ENCODE results near the gene DGKB.

DGKB gene

DNA sequence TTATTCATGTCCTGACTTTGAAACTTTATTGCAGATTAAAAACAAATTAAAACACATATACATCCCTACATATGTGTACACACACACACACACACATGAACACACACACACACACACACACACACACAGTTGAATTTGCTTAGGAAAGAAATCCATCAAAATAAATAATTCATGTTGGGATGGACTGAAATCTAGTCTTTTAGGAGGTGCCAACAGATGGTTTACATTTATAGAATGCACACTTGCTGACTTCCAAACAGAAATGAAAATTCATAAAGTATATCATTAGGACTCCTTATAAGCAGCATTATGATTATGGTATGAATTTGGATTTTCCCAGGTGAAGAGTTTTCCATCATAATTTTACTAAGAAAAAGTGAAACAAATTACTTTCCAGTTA is 642.5 kb downstream of the DGKB start:
- no peak for DNase-seq (ENCODE audit: low read depth, low spot score)
- no peak overlapping the region for H3K27ac ChIP-seq

DNA sequence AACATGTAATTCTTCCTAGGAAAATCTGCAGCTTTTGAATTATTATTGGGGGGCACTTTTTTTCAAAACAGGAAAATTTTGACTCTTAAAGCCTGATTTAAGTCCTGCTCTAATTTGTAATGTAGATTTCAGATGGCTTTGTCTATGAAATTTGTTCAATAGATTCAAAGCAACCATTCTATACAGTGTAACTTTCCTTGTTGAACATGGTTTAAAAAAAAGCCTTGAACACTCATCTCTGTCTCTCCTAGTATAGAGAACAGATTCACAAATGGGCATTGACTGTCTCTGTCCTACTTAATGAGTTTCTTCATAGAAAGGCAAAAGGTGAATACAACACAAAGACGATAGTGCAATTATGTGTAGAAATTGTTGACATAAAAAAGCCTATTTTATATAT is 643.7 kb downstream of the DGKB start:
- DNase-seq (ENCODE audit: low read depth, low spot score), result no peak
- H3K27ac ChIP-seq, result no peak overlapping the region

DNA sequence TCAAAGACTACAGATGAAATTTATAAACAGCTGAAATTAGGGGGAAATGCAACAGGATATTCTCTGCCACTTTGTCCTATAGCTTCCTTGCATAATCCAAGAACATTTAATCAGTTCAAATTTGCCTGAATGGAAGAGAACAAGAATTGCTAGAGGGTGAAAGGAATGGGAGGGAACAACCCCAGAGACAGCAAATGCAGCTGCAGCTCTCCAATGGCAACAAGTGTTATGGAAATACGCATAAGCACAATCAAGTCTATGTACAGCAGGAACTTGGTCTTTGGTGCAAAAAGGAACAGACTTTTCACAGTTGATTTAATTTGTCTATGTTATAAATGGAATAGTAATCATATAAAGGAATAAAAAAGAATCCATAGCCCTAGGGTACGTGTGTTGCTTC is 644.1 kb downstream of the DGKB start:
- H3K27ac ChIP-seq, result no peak overlapping the region
- DNase-seq (ENCODE audit: low read depth, low spot score), result no peak

DNA sequence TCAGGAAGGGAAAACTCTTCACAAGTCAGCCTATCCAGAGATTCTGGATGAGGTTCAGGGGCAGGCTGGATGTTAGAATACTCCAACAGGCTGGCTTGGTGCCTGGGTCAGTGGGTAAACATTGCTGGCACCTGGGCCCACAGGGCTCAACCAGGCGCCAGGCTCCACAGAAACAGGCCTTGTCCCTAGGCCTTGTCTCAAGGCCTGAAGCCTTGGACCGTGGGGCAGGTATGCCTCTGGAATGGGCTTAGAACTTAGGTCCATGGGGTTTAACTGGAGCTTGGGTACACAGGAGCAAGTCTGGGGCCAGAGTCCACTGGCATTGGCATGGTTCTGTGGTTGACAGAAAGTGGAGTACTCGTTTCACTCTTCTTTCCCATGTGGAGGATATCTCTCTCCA is 650.1 kb downstream of the DGKB start:
- no peak for DNase-seq (ENCODE audit: low read depth, low spot score)
- H3K27ac ChIP-seq, result no peak overlapping the region

DNA sequence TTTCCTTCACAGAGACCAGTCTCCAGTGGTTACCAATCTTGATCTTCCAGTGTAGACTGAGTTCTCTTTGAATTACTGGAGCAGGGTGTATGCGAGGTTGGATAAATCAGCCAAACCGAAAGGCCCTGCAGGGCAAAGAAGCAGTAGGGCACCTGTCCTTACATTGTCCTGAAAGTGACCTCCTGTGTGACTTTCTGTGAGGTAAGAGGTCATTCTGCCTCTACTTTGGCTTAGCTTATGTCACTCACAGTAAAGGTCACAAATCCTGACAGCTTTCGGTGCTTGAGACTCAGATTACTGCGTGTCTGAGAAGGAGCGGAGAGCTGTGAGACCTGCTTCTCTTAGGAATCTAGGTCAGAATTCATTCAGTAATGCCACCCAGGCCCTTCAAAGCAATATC is 660.4 kb downstream of the DGKB start:
- DNase-seq (ENCODE audit: low read depth, low spot score), result no peak
- H3K27ac ChIP-seq, result no peak overlapping the region

DNA sequence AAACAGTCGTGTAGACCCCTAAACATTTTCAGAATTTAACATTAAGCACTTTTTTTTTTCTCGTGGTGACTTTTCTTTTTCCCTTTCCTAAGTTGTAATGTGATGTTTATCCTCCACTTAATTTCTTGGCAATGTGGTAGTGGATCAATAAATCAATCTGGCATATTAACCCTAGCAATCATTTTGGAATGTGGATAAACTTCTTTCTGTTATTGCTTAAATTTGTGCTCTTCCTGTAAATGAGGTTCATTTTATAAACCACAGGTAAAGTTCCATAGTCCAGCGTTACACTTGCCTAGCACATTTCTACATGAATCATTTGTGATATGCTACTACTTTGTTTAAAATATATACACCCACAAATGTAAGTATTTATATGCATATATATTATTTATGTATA is 665.7 kb downstream of the DGKB start:
- no peak overlapping the region for H3K27ac ChIP-seq
- DNase-seq (ENCODE audit: low read depth, low spot score), result no peak

DNA sequence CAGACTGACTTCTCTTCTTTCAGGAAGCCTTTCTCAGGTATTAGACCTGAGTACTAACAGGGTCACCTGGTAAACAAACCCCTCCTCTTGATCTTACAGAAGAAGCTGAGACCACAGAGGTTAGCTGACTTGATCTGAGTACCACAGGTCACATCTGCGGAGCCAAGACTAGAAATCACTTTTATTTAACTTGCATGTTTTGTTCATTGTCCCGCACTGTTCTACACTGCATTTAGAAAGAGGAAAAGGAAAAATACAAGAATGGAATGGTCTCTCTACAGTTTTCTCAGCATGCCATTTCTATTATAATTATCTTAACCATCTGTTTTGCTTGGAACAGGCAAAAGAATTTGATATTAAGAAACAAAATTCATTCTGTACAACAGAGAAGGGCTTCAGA is 667.5 kb downstream of the DGKB start:
- no peak for DNase-seq (ENCODE audit: low read depth, low spot score)
- H3K27ac ChIP-seq, result no peak overlapping the region

DNA sequence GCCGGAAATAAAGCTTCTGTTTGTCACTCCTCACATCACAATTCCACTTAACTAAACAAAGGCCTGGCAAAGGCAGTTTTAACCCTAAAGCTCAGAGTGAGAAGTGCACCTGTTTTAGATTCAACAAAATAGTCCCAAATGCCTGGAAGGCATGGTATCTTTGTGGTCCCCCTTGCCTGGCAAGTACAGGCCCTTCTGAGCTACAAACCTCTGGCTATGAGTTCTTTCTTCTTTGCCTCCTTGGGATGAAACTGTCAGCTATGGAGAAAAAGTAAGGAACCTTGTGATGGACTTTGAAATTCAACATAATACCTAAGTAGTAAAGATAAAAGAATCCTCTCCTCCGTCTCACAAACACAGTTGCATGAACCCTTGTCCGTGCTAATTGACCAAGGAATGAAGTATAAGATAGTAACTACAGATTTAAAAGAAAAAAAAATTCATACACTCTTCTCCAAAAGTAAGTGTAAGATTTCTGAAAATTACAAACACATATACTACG is 668.6 kb downstream of the DGKB start:
- no peak for DNase-seq (ENCODE audit: low read depth, low spot score)
- no peak overlapping the region for H3K27ac ChIP-seq

DNA sequence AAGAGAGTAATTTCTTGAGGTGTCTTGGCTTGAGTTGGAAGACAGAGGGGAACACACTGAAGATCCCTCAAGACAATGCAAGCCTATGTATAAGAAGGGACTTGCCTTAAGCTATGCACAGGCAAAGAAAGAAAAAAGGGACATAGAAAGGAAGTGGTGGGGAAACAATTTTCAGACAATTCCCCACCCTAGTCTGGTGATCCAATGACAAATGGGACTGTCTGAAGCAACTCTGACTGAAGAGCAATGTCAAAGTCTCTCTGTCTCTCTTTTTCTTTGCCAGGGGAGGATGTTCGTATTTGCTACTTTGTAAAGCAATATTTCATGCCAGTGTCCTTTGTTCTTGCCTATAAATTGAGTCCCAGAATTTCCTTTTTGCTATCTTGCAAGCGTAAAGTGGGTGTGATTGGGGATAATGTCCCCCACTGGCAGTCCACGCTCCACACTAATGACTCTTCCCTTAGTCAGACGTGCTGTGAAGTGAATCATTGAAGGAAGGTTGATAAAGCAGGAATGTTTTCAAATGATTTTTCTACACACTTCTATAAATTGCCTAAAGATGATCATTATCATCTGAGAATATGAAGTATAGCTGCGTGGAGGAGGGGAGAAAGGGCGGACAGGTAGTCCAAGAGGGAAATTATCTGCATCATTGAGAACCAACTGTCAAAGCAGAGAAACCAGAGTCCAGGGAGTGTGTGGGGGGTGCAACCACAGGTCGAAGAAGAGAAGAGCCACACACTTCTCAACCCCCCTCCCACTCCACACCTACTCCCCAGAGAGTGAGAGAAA is 669.3 kb downstream of the DGKB start:
- H3K27ac ChIP-seq, result no peak overlapping the region
- no peak for DNase-seq (ENCODE audit: low read depth, low spot score)

DNA sequence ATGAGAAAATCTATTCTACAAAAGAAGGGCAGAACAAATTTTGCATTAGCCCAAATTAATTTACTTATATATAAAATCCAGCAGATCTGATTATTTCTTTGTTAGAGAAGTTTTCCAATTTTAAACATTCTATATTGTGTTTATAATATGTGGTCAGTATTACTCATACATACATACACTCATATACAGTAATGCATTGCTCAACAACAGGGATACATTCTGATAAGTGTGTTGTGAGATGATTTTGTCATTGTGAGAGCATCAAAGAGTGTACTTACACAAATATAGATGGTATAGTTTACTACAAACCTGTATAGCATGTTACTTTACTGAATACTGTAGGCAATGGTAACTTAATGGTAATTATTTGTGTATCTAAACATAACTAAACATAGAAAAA is 673.5 kb downstream of the DGKB start:
- no peak overlapping the region for H3K27ac ChIP-seq
- DNase-seq (ENCODE audit: low read depth, low spot score), result no peak

DNA sequence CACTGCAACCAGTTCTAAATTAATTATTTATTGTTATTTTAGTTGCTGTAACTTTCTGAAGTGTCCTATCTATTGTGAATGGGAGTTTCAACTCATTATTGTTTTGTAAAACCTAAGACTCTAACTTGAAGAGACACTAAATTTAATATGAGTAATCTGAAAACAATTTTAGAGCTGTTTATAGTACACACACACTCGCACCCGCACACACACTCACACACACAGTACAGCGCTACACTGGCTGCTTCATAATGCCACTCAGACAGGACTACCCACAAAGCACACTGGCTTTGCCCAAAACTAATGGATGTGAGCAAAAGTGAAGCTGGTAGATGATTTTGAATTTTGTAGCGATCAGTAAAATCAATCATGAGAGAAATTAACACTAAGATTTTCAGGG is 674.2 kb downstream of the DGKB start:
- H3K27ac ChIP-seq, result no peak overlapping the region
- no peak for DNase-seq (ENCODE audit: low read depth, low spot score)

DNA sequence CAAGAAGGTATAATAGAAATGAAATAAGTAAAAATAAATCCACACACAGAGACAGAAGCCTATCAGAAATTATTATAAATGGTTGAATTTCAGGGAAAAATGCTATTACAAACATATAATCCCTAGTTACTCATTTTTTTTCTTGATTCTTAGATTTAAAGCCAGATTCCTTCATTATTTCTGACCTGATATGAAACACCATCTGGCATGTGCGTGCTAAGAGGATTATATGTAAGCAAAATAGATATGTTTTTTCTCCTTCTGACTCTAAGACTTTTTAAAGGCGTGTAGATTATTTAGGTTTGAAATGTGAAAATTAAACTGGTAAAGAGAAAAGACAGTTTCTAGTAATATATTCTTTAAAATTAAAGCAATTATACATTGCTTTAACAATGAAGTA is 676.4 kb downstream of the DGKB start:
- H3K27ac ChIP-seq, result no peak overlapping the region
- DNase-seq (ENCODE audit: low read depth, low spot score), result no peak

DNA sequence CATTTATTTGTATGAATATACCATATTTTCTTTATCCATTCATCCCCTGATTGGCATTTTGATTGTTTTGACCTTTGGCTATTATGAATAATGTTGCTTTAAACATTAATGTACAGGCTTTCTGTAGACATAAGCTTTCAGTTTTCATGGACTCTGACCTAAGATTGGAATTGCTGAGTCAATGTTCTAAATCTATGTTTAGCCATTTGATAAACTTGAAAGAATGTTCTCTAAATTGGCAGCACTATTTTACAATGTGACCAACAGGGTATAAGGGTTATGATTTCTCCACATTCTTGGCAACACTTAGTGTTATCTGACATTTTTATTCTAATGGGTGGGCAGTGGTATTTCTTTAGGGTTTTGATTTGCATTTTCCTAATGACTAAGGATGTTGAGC is 683.4 kb downstream of the DGKB start:
- no peak for DNase-seq (ENCODE audit: low read depth, low spot score)

DNA sequence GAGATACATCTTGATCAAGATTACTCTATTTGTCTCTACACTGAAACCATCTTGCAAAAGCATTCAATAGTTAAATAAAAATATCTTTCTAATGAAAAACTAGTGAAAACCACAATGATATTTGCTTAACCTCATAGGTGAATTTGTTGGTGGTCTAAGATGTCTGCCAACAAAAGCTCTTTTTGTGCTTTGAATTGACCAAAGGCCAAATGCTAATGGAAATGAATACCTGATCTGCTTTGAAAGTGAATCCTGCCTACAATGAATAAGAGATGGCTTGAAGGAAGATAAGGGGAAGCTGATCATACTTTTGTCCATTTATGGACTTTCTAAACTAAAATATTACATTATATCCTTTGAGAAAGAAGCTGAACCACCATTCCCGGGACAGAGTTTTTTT is 684.2 kb downstream of the DGKB start:
- no peak overlapping the region for H3K27ac ChIP-seq
- DNase-seq (ENCODE audit: low read depth, low spot score), result no peak

More for the DNA sequence above, 683.4 kb downstream of the DGKB start:
- H3K27ac ChIP-seq, result no peak overlapping the region

DNA sequence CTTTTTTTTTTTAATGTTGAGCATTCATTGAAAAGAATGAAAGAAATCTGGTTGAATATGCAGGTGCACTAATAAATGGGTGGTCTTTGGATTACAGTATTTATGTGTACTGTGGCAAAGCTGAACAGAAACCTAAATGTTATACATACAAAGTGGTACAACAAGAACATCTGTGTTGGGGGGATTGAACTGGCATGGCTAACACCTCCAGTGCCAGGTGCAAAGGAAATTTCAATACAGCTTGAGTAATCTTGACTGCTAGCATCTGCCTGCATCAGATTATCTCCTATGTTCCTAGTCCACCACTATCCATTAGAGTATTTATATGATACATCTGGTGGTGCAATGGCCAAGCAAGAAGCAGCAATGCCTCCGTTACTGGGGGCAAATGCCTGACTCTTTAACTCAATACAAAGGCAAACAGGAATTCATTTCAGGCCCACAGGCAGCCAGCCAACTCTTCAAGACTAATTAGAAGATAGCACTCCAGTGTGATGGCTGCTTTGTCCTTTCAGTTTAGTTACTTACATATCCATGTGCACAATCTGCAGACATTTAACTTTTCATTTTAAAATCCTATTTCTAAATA is 692.6 kb downstream of the DGKB start:
- no peak overlapping the region for H3K27ac ChIP-seq
- no peak for DNase-seq (ENCODE audit: low read depth, low spot score)

DNA sequence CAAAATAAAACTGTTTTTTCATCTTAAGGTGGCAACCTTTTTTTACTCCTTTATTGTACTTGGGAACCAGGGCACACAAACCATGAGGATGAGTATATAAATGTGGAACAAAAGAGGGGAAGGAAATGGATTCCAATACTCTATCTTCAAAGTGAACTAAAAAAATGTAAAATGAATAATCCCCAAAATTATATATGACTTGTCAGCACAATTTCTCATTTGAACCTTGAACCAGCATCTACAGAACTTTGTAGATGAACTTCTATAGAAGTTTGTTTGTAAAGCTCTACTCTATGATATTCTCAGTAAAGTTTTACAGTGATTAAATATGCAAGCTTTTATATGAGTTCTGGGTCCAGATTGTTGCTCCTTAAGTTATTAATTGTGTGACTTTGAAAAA is 694.8 kb downstream of the DGKB start:
- H3K27ac ChIP-seq, result no peak overlapping the region
- DNase-seq (ENCODE audit: low read depth, low spot score), result no peak

DNA sequence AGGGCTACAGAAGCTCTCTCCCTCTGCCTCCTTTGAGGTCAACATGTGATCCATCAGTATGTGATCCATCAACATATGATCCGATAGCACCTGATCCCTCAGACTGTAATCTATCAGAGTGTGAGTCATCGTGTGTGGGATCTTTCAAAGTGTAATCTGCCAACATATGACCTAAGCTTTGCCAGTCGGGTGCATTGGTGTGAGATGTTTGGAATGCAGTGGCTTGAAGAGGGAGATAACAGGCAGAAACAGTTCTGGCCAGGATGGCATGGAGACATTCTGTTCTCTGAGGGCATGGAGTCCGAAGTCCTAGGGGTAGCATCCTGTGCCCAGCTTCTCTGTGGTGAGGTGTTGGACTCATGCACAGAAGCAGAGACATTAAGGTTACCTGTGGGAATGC is 695.4 kb downstream of the DGKB start:
- DNase-seq (ENCODE audit: low read depth, low spot score), result no peak
- no peak overlapping the region for H3K27ac ChIP-seq

DNA sequence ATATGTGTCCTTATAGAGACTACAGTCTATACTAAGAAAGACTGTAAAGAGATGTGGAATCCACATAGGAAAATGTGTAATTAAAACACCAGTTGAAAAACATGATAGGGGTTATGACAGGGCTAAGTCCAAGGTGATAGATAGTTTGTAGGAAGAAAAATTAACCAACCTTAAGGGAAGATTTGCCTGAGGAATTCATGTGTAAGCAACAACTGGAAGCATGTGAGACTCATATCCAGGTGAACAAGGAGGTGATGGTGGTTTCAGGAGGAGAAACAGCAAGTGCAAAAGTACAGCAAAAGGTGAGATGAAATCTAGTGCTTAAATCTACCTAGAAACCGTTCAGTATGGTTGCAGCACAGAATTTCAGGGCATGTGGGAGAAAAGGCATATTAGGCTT is 696.4 kb downstream of the DGKB start:
- no peak for DNase-seq (ENCODE audit: low read depth, low spot score)
- no peak overlapping the region for H3K27ac ChIP-seq

DNA sequence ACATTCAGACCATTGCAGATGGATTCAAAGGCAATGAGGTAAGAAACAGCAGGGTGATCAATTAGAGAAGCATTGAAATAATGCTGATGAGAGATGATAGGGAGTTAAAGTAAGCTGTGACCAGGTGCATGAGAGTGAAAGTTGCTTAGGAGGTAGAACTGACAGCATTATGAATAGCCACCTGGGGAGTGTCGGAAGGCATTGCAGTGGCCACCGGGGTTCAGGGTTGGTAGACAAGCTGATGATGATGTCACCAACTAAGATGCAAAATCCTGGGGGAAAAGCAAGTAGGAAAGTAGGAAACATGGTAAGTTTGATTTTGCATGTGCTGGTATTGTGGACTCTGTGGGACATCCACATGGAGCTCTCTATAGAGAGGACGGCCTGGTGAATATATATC is 701.2 kb downstream of the DGKB start:
- no peak overlapping the region for H3K27ac ChIP-seq

DNA sequence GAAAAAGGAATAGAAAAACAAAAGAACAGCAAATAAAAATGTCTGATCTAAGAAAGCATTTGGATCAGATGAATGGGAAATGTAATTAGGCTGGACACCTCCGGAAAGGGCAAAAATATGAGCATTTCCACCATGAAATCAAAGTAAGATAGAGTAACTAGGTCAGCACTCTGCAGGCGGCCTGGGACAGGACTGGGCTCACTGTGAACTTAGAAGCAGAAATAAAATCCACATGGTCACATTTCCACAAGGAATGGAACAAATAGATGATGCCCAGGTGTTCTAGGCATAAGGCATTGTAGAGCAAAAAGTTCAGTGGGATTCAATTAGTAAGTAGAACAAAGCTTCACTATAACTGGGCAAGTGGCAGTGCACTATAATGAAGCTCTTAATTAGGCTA is 703.2 kb downstream of the DGKB start:
- no peak overlapping the region for H3K27ac ChIP-seq
- DNase-seq (ENCODE audit: low read depth, low spot score), result no peak

More for the DNA sequence above, 701.2 kb downstream of the DGKB start:
- no peak for DNase-seq (ENCODE audit: low read depth, low spot score)

DNA sequence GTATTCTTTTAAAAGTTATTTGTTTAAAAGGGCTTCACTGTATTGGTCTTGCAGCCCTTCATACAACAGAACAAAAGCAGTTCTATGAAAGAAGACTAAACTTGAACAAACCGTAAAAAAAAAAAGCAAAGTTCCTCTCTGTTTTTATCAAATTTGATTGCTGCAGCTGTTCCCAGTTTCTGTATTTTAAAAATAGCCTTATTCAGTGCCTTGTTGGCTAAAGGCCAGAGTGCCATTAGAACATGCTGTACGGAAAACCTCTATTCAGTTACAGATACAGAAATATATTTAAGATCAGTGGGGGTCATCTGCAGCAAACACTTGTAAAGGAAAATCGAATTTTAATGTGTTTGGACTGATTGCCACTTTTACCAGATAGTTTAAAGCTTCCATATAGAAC is 705.3 kb downstream of the DGKB start:
- no peak overlapping the region for H3K27ac ChIP-seq
- no peak for DNase-seq (ENCODE audit: low read depth, low spot score)

DNA sequence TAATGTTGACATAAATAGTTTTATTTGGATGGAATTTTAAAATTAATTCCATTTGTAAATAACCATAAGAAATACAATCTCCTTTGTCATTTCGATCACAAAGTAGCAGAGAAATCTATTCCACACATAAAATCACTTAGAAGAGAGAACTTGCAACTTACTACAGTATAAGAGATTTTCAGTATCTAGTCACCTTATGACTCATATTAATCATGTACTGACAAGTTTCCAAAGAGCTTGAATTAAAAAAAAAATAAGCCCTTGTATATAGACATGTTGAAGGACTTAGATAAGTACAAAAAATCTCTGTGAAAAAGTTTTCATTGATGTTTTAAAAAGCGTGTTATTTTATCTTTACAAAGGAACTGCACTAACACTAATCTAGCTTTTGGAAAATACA is 706.0 kb downstream of the DGKB start:
- H3K27ac ChIP-seq, result no peak overlapping the region

More for the DNA sequence above, 706.0 kb downstream of the DGKB start:
- peak; percentile 26 for DNase-seq (ENCODE audit: low read depth, low spot score)

Data from epithelial cell of prostate (primary cell).